Testis (tissue), 3 donors: ENCODE data around the gene APIP. TPM values are rescaled to one million over a fixed set of nuclear protein-coding genes. Genes with fewer than 3 reads are reported as not detected.

Source experiments
- DNase-seq: peaks from one replicate; pipeline ENCODE4 v3.0.0-alpha.2; 2019
- H3K27ac ChIP-seq, 2 donors: fragments of 200-600 bp; sonication (generic); one replicate each; pipeline ENCODE4 v1.5.1; 2019
- H3K27me3 ChIP-seq: fragments of 200-600 bp; sonication (generic); one replicate; pipeline ENCODE4 v1.5.1; 2019
- H3K36me3 ChIP-seq: fragments of 200-600 bp; sonication (generic); one replicate; pipeline ENCODE4 v1.5.1; 2017; ENCODE audit warnings: low read depth; ENCODE audit errors: missing control alignments
- H3K4me1 ChIP-seq: fragments of 200-600 bp; sonication (generic); one replicate; pipeline ENCODE4 v1.5.1; 2019
- H3K4me3 ChIP-seq, 2 donors: fragments of 200-600 bp; sonication (generic); one replicate each; pipeline ENCODE4 v1.5.1; 2017 to 2019
- H3K9me3 ChIP-seq: fragments of 200-600 bp; sonication (generic); one replicate; pipeline ENCODE4 v1.5.1; 2017
- CTCF ChIP-seq, 3 experiments: fragments of 450-650 bp in 2 of 3; fragments of 200-600 bp in 1 of 3; sonication (generic) in 1 of 3; IDR thresholded peaks; one replicate each; pipeline ENCODE4 v1.5.1; 2016 to 2019; ENCODE audit warnings: antibody characterized with exemption in 3 of 3, mild to moderate bottlenecking in 2 of 3, moderate library complexity in 1 of 3
- POLR2A ChIP-seq: fragments of 450-650 bp; IDR thresholded peaks from one replicate; pipeline ENCODE4 v1.6.1; 2017; ENCODE audit warnings: antibody characterized with exemption, mild to moderate bottlenecking, moderate library complexity
- WGBS, 2 donors: methylation state at CpG; one replicate each; pipeline ENCODE4 v1.1.5; 2018; 5-methylcytosine and 5-hydroxymethylcytosine counted together
- intact Hi-C: fragments of 100-400 bp; cut with DNase I; formaldehyde crosslinking; loops from one replicate; pipeline ENCODE4 v1.15.1; 2023; ENCODE audit warnings: low total_unique reads
- polyA plus RNA-seq: library from polyadenylated mRNA; stranded (reverse); fragments of 350-450 nt; fragmentation: Illumina TruSeq; extraction: RNeasy Lipid Tissue Mini Kit (QIAGEN cat#74804); gene quantifications from one replicate; pipeline ENCODE4 v1.2.3, GENCODE V29; 2014; ENCODE audit warnings: low read depth, low replicate concordance; ENCODE audit not compliant: insufficient read depth
- total RNA-seq, 2 donors: library from RNA; depleted of rRNA; stranded (reverse); fragments of >200 nt; gene quantifications; one replicate each; pipeline ENCODE4 v1.2.3, GENCODE V29; 2016

APIP gene
- total and polyA plus RNA-seq, 3 donors from 2014 or later, result 20.2 to 28.9 (median 27.7) TPM

- DNase-seq, result no peak
- Histone ChIP-seq H3K4me3 (no peak overlapping the region), H3K36me3 (no peaks in the 10 kb centered on the region), H3K9me3 (no peaks in the 10 kb centered on the region), H3K27me3 (no peaks in the 10 kb centered on the region), H3K27ac (no peak overlapping the region), H3K4me1 (peaks cover 5% of the 10 kb centered on the region)
- 74 to 85% methylated on average over 4 of the region's 4 CpGs for WGBS, 2 donors
- TF ChIP-seq CTCF (IDR thresholded peaks at IDR 0.05) (no peak), POLR2A (no peak)
- intact Hi-C loops, result no loop called here
Measured at GRCh38 chr11:34909955-34910354, 6.2 kb downstream of the APIP start.

GRCh38 chr11:34909415-34909814, 6.8 kb downstream of the APIP start:
- no peak overlapping the region for H3K4me3 ChIP-seq
- no peaks in the 10 kb centered on the region for H3K36me3 ChIP-seq
- no peak overlapping the region for H3K27ac ChIP-seq
- no peak for DNase-seq
- no peak for TF ChIP-seq POLR2A
- TF ChIP-seq CTCF (IDR thresholded peaks at IDR 0.05), result no peak
- peaks cover 5% of the 10 kb centered on the region for H3K4me1 ChIP-seq
- H3K9me3 ChIP-seq, result no peaks in the 10 kb centered on the region
- no peaks in the 10 kb centered on the region for H3K27me3 ChIP-seq
- WGBS, 2 donors, result 71 to 77% methylated on average over 6 of the region's 6 CpGs
- intact Hi-C loops, result no loop called here

- intact Hi-C loops, result no loop called here
- 78 to 86% methylated on average over 3 of the region's 3 CpGs for WGBS, 2 donors
- Histone ChIP-seq H3K36me3 (no peaks in the 10 kb centered on the region), H3K27ac (no peak overlapping the region), H3K4me1 (peaks cover 5% of the 10 kb centered on the region), H3K27me3 (no peaks in the 10 kb centered on the region), H3K9me3 (no peaks in the 10 kb centered on the region), H3K4me3 (no peak overlapping the region)
- TF ChIP-seq CTCF (IDR thresholded peaks at IDR 0.05) (no peak), POLR2A (no peak)
- DNase-seq, result no peak
Measured at GRCh38 chr11:34907934-34908593, 8.1 kb downstream of the APIP start.

DNA sequence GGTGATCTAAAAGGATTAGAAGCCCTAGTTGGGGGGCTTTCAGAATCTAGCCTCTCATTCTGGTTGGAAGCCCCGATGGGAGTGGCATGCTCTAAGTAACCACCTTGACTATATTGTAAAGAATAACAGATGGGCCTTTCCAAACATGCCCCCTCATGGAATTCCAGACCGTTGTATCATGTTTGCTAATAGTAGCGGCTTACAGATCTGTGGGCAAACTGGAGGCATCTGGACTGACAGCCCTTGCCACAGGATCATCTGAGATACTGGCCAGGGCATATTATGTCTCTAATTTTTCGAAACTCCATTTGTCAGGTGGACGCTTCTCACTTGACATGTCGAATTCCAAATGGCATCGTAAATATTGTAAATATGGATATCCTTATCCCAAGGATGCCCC, 10.5 kb downstream of the APIP start:
- no peaks in the 10 kb centered on the region for H3K27me3 ChIP-seq
- intact Hi-C loops, result no loop called here
- H3K27ac ChIP-seq, result no peak overlapping the region
- H3K9me3 ChIP-seq, result no peaks in the 10 kb centered on the region
- H3K4me3 ChIP-seq, result no peak overlapping the region
- TF ChIP-seq CTCF (IDR thresholded peaks at IDR 0.05), result no peak
- no peak for TF ChIP-seq POLR2A
- DNase-seq, result no peak
- WGBS, 2 donors, result 88 to 98% methylated on average over 7 of the region's 7 CpGs
- H3K36me3 ChIP-seq, result no peaks in the 10 kb centered on the region
- peaks cover 5% of the 10 kb centered on the region for H3K4me1 ChIP-seq

GRCh38 chr11:34904421-34904955, 11.7 kb downstream of the APIP start:
- intact Hi-C loops, result no loop called here
- WGBS, 2 donors, result 80 to 95% methylated on average over 3 of the region's 3 CpGs
- Histone ChIP-seq H3K4me1 (peaks cover 5% of the 10 kb centered on the region), H3K9me3 (no peaks in the 10 kb centered on the region), H3K27me3 (no peaks in the 10 kb centered on the region), H3K27ac (no peak overlapping the region), H3K36me3 (no peaks in the 10 kb centered on the region), H3K4me3 (no peak overlapping the region)
- TF ChIP-seq POLR2A, result no peak
- TF ChIP-seq CTCF (IDR thresholded peaks at IDR 0.05), result no peak
- DNase-seq, result no peak
